ENCODE data around the gene SBK1. TPM values are rescaled to one million over a fixed set of nuclear protein-coding genes. Genes with fewer than 3 reads are reported as not detected.
"Not testable (repeated sequence)": the region's sequence is repeated elsewhere in the genome, so short reads cannot be mapped to it uniquely, and the experiment has no call there.

SBK1 gene
- total and polyA plus RNA-seq, 2 experiments from 2014 or later = 12.0 to 15.3 TPM

- H3K9me3 ChIP-seq (ENCODE audit: low read depth); H3K36me3 ChIP-seq; H3K27me3 ChIP-seq; H3K4me1 ChIP-seq (ENCODE audit: low read depth); DNase-seq (ENCODE audit: low read depth in 1 of 2, low spot score in 1 of 2); H3K4me3 ChIP-seq; H3K27ac ChIP-seq: not testable (repeated sequence)
Observed at GRCh38 chr16:28367926-28368325, 75.6 kb downstream of the SBK1 start.

Other genes starting within 250 kb of the SBK1 start
- 1.1 TPM in 1 of 2 replicates, not detected in the other for gene GSG1L, start 228.8 kb upstream of the SBK1 start, total RNA-seq
- gene GSG1L, start 228.8 kb upstream of the SBK1 start, polyA plus RNA-seq = not detected in 2 replicates
- gene XPO6, start 80.6 kb upstream of the SBK1 start, total RNA-seq = 72.5 and 79.8 TPM in 2 replicates
- gene XPO6, start 80.6 kb upstream of the SBK1 start, polyA plus RNA-seq = 34.8 and 45.1 TPM in 2 replicates
- gene NPIPB6, start 71.0 kb downstream of the SBK1 start, total RNA-seq = 1.1 and 4.9 TPM in 2 replicates
- gene NPIPB6, start 71.0 kb downstream of the SBK1 start, polyA plus RNA-seq = 3.2 and 3.6 TPM in 2 replicates
- 107 and 122 TPM in 2 replicates for gene EIF3CL, start 111.3 kb downstream of the SBK1 start, total RNA-seq
- gene EIF3CL, start 111.3 kb downstream of the SBK1 start, polyA plus RNA-seq = 1.2 TPM in 1 of 2 replicates, not detected in the other
- 0.15 and 0.60 TPM in 2 replicates for gene NPIPB7, start 179.8 kb downstream of the SBK1 start, total RNA-seq
- gene NPIPB7, start 179.8 kb downstream of the SBK1 start, polyA plus RNA-seq = 0.76 TPM in 1 of 2 replicates, not detected in the other
- 25.2 and 29.3 TPM in 2 replicates for gene CLN3, start 199.5 kb downstream of the SBK1 start, total RNA-seq
- 29.6 and 39.2 TPM in 2 replicates for gene CLN3, start 199.5 kb downstream of the SBK1 start, polyA plus RNA-seq
- 0.39 TPM in 1 of 2 replicates, not detected in the other for gene APOBR, start 202.1 kb downstream of the SBK1 start, total RNA-seq
- gene APOBR, start 202.1 kb downstream of the SBK1 start, polyA plus RNA-seq = not detected in 2 replicates
- not detected in 2 replicates for gene IL27, start 214.3 kb downstream of the SBK1 start, total RNA-seq
- not detected in 2 replicates for gene IL27, start 214.3 kb downstream of the SBK1 start, polyA plus RNA-seq
- not detected in 2 replicates for gene NUPR1, start 246.4 kb downstream of the SBK1 start, total RNA-seq
- gene NUPR1, start 246.4 kb downstream of the SBK1 start, polyA plus RNA-seq = not detected in 2 replicates